HL-60 (cell line): Measurements from ENCODE around the gene TANGO6.

Source experiments
- DNase-seq, 2 experiments: peaks; one replicate each; pipeline ENCODE4 v3.0.0-alpha.2; 2010 to 2020; ENCODE audit warnings: low read depth in 1 of 2, low spot score in 1 of 2
- H3K27ac ChIP-seq: fragments of 250-450 bp; sonication (Bioruptor Pico); replicated peaks from 2 replicates; pipeline ENCODE4 v1.5.1; 2020; ENCODE audit warnings: mild to moderate bottlenecking, moderate library complexity
- H3K27me3 ChIP-seq: fragments of 250-450 bp; sonication (Bioruptor Pico); 2 replicates; pipeline ENCODE4 v1.5.1; 2021; ENCODE audit warnings: mild to moderate bottlenecking, moderate library complexity; ENCODE audit not compliant: insufficient read depth, poor library complexity, severe bottlenecking
- H3K4me3 ChIP-seq: replicated peaks from 2 replicates; pipeline ENCODE4 v1.5.1; 2011; ENCODE audit warnings: mild to moderate bottlenecking, control low read depth, low read length; ENCODE audit not compliant: insufficient read depth
- GABPA ChIP-seq: IDR thresholded peaks from 2 replicates; pipeline ENCODE4 v1.6.1; 2012; ENCODE audit warnings: low read depth
- POLR2AphosphoS5 ChIP-seq: IDR thresholded peaks from 2 replicates; pipeline ENCODE4 v1.6.1; 2012; ENCODE audit warnings: low read depth
- SPI1 ChIP-seq: IDR thresholded peaks from 2 replicates; pipeline ENCODE4 v1.6.1; 2012; ENCODE audit warnings: low read depth, mild to moderate bottlenecking, borderline replicate concordance
- TF ChIP-seq, protein P1 (sequence below): IDR thresholded peaks from one replicate; pipeline ENCODE4 v1.5.1; 2011; ENCODE audit warnings: low read length, control low read depth, inconsistent platforms; ENCODE audit not compliant: insufficient read depth
- TF ChIP-seq, protein P2 (sequence below): IDR thresholded peaks from 2 replicates; pipeline ENCODE4 v1.6.1; 2012; ENCODE audit warnings: low read depth; ENCODE audit not compliant: insufficient replicate concordance

The TANGO6 gene

DNA sequence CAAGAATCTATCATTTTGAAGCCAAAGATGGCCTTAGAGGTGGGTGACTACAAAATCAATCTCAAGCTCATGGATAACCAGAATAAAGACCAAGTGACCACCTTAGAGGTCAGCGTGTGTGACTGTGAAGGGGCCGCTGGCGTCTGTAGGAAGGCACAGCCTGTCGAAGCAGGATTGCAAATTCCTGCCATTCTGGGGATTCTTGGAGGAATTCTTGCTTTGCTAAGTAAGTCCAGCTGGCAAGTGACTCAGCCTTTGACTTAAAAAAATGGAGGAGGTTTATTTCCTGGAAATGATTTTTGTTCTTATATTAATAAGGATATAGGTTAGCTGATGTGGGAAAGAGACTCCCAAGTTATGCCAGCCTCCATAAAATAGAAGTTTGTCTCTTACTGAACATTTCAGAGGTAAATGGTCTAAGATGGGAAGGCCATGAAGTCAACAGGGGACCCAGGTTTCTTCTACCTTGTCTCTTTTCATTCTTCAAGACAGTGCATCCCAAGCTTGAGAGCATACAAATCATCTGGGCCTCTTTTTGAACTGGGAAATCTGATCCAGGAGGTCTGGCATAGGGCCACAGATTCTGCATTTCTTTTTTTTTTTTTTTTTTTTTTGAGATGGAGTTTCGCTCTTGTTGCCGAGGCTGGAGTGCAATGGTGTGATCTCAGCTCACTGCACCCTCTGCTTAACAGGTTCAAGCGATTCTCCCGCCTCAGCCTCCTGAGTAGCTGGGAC, 19.8 kb upstream of the TANGO6 start:
- Histone ChIP-seq H3K27me3 (no peaks in the 10 kb centered on the region), H3K4me3 (no peak overlapping the region), H3K27ac (no peak overlapping the region)
- TF ChIP-seq, protein P1, sequence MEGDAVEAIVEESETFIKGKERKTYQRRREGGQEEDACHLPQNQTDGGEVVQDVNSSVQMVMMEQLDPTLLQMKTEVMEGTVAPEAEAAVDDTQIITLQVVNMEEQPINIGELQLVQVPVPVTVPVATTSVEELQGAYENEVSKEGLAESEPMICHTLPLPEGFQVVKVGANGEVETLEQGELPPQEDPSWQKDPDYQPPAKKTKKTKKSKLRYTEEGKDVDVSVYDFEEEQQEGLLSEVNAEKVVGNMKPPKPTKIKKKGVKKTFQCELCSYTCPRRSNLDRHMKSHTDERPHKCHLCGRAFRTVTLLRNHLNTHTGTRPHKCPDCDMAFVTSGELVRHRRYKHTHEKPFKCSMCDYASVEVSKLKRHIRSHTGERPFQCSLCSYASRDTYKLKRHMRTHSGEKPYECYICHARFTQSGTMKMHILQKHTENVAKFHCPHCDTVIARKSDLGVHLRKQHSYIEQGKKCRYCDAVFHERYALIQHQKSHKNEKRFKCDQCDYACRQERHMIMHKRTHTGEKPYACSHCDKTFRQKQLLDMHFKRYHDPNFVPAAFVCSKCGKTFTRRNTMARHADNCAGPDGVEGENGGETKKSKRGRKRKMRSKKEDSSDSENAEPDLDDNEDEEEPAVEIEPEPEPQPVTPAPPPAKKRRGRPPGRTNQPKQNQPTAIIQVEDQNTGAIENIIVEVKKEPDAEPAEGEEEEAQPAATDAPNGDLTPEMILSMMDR, result no peak
- no peak for DNase-seq

DNA sequence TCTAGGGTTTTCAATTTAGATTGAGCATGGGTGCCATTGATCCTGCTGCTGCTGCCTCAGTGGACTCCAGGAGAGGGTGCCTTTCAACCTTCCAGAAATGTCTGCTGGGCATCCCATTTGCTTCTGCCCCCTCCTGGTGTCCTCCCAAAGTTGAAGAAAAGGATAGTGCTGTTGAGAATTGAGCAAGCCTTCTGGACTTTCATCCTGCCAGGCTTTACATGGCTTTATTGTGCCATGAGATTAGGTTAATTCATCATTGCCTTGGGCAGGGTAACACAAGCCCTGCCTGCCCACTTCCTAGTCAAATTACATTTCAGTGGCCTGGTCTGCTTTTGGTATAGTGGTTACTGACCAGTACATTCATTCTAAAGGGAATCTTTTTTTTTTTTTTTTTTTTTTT, 17.9 kb upstream of the TANGO6 start:
- H3K4me3 ChIP-seq, result no peak overlapping the region
- DNase-seq, result no peak
- H3K27me3 ChIP-seq, result no peaks in the 10 kb centered on the region
- H3K27ac ChIP-seq, result no peak overlapping the region
- TF ChIP-seq POLR2AphosphoS5 (no peak), GABPA (no peak), SPI1 (no peak)
- TF ChIP-seq, protein P2, sequence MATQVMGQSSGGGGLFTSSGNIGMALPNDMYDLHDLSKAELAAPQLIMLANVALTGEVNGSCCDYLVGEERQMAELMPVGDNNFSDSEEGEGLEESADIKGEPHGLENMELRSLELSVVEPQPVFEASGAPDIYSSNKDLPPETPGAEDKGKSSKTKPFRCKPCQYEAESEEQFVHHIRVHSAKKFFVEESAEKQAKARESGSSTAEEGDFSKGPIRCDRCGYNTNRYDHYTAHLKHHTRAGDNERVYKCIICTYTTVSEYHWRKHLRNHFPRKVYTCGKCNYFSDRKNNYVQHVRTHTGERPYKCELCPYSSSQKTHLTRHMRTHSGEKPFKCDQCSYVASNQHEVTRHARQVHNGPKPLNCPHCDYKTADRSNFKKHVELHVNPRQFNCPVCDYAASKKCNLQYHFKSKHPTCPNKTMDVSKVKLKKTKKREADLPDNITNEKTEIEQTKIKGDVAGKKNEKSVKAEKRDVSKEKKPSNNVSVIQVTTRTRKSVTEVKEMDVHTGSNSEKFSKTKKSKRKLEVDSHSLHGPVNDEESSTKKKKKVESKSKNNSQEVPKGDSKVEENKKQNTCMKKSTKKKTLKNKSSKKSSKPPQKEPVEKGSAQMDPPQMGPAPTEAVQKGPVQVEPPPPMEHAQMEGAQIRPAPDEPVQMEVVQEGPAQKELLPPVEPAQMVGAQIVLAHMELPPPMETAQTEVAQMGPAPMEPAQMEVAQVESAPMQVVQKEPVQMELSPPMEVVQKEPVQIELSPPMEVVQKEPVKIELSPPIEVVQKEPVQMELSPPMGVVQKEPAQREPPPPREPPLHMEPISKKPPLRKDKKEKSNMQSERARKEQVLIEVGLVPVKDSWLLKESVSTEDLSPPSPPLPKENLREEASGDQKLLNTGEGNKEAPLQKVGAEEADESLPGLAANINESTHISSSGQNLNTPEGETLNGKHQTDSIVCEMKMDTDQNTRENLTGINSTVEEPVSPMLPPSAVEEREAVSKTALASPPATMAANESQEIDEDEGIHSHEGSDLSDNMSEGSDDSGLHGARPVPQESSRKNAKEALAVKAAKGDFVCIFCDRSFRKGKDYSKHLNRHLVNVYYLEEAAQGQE, result no peak
- TF ChIP-seq, protein P1, result no peak

DNA sequence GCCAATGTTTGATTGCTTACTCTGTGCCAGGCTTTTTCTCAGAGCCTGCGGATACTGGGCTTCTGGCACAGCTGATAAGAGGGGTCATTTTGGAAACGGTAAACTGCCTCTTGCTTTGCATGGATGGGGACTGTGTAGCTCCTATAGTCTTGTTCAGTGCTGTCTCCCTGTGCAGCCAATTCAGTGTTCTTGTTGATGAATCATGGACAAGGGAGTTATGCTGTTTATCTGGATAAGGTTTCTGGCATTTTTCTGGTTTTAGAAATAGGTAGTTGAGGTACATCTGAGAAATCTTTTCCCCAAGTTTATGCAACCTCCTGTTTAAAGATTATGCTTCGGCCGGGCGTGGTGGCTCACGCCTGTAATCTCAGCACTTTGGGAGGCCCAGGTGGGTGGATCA, 16.7 kb upstream of the TANGO6 start:
- DNase-seq, result no peak
- H3K4me3 ChIP-seq, result no peak overlapping the region

More for the DNA sequence above, 16.7 kb upstream of the TANGO6 start:
- no peak for TF ChIP-seq GABPA
- TF ChIP-seq POLR2AphosphoS5, result no peak
- TF ChIP-seq, protein P2, result no peak
- TF ChIP-seq SPI1, result no peak
- TF ChIP-seq, protein P1, result no peak
- Histone ChIP-seq H3K27me3 (no peaks in the 10 kb centered on the region), H3K27ac (no peak overlapping the region)
